Stomach smooth muscle (tissue), 2 donors: ENCODE measurements around the gene BCAR3.
"Not testable (repeated sequence)": the region's sequence is repeated elsewhere in the genome, so short reads cannot be mapped to it uniquely, and the experiment has no call there.

Source experiments
- H3K27ac ChIP-seq: one replicate; pipeline ENCODE4 v1.7.0; 2013; ENCODE audit warnings: mild to moderate bottlenecking, low read length, inconsistent platforms
- H3K27me3 ChIP-seq, 2 donors: one replicate each; pipeline ENCODE4 v1.7.0; 2013; ENCODE audit warnings: low read length in 2 of 2; ENCODE audit not compliant: insufficient read depth in 2 of 2, control insufficient read depth in 1 of 2
- H3K36me3 ChIP-seq, 2 donors: one replicate each; pipeline ENCODE4 v1.7.0; 2013; ENCODE audit warnings: low read length in 2 of 2; ENCODE audit not compliant: control insufficient read depth in 2 of 2, insufficient read depth in 2 of 2
- H3K4me1 ChIP-seq: one replicate; pipeline ENCODE4 v1.7.0; 2013; ENCODE audit warnings: low read length; ENCODE audit not compliant: control insufficient read depth, insufficient read depth
- H3K4me3 ChIP-seq, 2 donors: one replicate each; pipeline ENCODE4 v1.7.0; 2013; ENCODE audit warnings: low read length in 2 of 2
- H3K9ac ChIP-seq, 2 donors: one replicate each; pipeline ENCODE4 v1.7.0; 2013; ENCODE audit warnings: low read length in 2 of 2, mild to moderate bottlenecking in 1 of 2
- H3K9me3 ChIP-seq, 2 donors: one replicate each; pipeline ENCODE4 v1.7.0; 2013; ENCODE audit warnings: low read length in 2 of 2; ENCODE audit not compliant: control insufficient read depth in 2 of 2
- donor health status: healthy.
- donor health status: Pancreatic carcinoma.

The BCAR3 gene

GRCh38 chr1:93667642-93668041 lies 14.0 kb downstream of the BCAR3 start:
- Histone ChIP-seq H3K4me3 (no peak overlapping the region), H3K9me3 (no peaks in the 10 kb centered on the region), H3K4me1 (peaks cover 17% of the 10 kb centered on the region), H3K27ac (no peak overlapping the region), H3K9ac (no peak overlapping the region), H3K36me3 (no peaks in the 10 kb centered on the region), H3K27me3 (no peaks in the 10 kb centered on the region)

DNA sequence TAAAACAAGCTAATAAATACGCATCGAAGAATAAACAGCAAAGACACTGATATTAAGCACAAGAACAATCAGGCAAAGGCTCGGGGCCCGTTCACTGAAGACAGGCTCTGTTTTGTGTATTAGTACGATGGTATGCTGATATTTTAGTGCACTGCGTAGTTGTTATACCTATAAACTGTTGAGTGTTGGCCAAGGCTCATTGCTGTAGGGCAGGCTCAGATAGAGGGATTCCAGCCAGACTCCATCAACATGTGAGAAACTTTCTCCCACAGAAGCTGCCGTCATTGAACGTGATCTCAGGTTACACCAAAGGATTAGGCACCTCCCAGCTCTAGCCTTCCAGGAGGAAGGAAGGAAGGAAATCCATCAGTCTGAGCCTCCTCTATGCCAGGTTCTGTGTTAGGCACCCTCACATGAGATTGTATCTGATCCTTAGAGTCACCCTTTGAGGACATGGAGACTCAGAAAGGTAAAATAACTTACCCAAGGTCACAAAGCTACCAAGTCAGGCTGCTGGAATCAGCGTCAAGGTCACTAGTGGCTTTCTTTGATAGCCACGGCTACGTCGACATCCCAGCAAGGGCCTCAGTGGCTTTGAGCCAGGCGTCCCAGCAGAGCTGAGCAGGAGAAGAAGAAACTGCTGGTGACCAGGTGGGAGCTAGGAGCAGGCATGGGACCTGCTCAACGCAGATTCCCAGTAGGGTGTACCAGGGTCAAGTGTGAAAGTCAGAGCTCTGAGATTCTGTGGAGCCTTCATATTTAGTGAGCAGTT lies 14.8 kb downstream of the BCAR3 start:
- Histone ChIP-seq H3K27me3 (no peaks in the 10 kb centered on the region), H3K4me3 (no peak overlapping the region), H3K36me3 (no peaks in the 10 kb centered on the region), H3K9me3 (no peaks in the 10 kb centered on the region), H3K4me1 (peaks cover 12% of the 10 kb centered on the region), H3K27ac (peak overlapping the region; percentile 18), H3K9ac (no peak overlapping the region)

- Histone ChIP-seq H3K36me3 (no peaks in the 10 kb centered on the region), H3K9ac (no peak overlapping the region), H3K27me3 (no peaks in the 10 kb centered on the region), H3K4me1 (peaks cover 8% of the 10 kb centered on the region), H3K9me3 (no peaks in the 10 kb centered on the region), H3K27ac (no peak overlapping the region), H3K4me3 (no peak overlapping the region)
These were observed 16.6 kb downstream of the BCAR3 start for GRCh38 chr1:93665015-93665414.

- no peaks in the 10 kb centered on the region for H3K36me3 ChIP-seq
- H3K4me1 ChIP-seq = peaks cover 8% of the 10 kb centered on the region
- no peaks in the 10 kb centered on the region for H3K9me3 ChIP-seq
- no peak overlapping the region for H3K27ac ChIP-seq
- H3K9ac ChIP-seq = no peak overlapping the region
- no peaks in the 10 kb centered on the region for H3K27me3 ChIP-seq
- H3K4me3 ChIP-seq = no peak overlapping the region
These were observed 18.4 kb downstream of the BCAR3 start for GRCh38 chr1:93663208-93663614.

GRCh38 chr1:93662481-93663207 lies 19.0 kb downstream of the BCAR3 start:
- Histone ChIP-seq H3K27ac (no peak overlapping the region), H3K36me3 (no peaks in the 10 kb centered on the region), H3K9ac (no peak overlapping the region), H3K9me3 (no peaks in the 10 kb centered on the region), H3K27me3 (no peaks in the 10 kb centered on the region), H3K4me1 (peaks cover 8% of the 10 kb centered on the region), H3K4me3 (no peak overlapping the region)

- Histone ChIP-seq H3K9me3 (no peaks in the 10 kb centered on the region), H3K27me3 (no peaks in the 10 kb centered on the region), H3K4me1 (peaks cover 8% of the 10 kb centered on the region), H3K36me3 (no peaks in the 10 kb centered on the region), H3K9ac (peak overlapping the region in 1 of 2 donors; percentile 42), H3K27ac (no peak overlapping the region), H3K4me3 (peak overlapping the region; percentile 44 to 56)
These were observed 19.7 kb downstream of the BCAR3 start for GRCh38 chr1:93661829-93662474.

DNA sequence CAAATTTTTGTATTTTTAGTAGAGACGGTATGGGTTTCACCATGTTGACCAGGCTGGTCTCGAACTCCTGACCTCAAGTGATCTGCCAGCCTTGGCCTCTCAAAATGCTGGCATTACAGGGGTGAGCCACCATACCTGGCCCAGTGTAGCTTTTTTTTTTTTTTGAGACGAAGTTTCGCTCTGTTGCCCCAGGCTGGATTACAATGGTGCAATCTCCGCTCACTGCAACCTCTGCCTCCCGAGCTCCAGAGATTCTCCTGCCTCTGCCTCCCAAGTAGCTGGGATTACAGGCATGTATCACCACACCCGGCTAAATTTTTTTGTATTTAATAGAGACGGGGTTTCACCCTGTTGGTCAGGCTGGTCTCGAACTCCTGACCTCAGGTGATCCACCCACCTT lies 20.3 kb downstream of the BCAR3 start:
- not testable (repeated sequence) for H3K9ac ChIP-seq, H3K4me3 ChIP-seq, H3K27ac ChIP-seq, H3K4me1 ChIP-seq, H3K27me3 ChIP-seq, H3K9me3 ChIP-seq, H3K36me3 ChIP-seq

DNA sequence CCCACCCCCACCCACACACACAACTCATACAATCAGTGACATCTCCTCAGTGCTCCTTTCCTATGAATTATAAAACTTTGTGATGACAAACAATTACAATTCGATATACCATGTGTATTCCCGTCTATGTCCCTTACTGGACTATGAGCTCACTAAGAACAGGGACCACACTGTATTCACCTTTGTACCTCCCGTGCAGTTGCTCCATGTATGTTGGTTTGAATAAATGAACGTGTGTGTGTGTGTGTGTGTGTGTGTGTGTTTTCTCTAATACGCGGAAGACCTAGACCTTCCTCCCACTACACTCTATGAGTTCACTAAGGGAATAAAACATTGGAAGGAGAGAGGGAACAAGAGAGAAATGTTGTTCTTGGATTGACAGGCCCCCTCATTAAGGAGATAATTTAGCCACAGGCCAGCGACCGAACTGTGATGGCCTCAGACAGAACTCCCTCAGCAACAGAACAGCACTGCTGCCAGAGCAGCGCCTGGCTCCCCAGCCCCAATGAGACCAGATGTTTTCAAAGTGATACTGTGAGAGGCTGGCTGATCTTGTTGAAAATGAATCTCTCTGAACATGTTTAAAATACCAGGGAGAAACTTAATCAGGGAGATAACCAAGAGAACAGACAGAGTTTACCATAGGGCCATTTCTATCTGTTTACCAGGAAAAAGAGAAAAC lies 21.7 kb downstream of the BCAR3 start:
- no peaks in the 10 kb centered on the region for H3K27me3 ChIP-seq
- no peak overlapping the region for H3K27ac ChIP-seq
- no peaks in the 10 kb centered on the region for H3K36me3 ChIP-seq
- H3K9ac ChIP-seq = no peak overlapping the region
- no peak overlapping the region for H3K4me3 ChIP-seq
- no peaks in the 10 kb centered on the region for H3K9me3 ChIP-seq
- peaks cover 3% of the 10 kb centered on the region for H3K4me1 ChIP-seq

- Histone ChIP-seq H3K9me3 (peaks cover 0 to 4% of the 10 kb centered on the region in 2 donors), H3K27me3 (no peaks in the 10 kb centered on the region), H3K36me3 (no peaks in the 10 kb centered on the region), H3K4me3 (no peak overlapping the region), H3K4me1 (peaks cover 3% of the 10 kb centered on the region), H3K27ac (no peak overlapping the region), H3K9ac (no peak overlapping the region)
These were observed 23.4 kb downstream of the BCAR3 start for GRCh38 chr1:93658188-93658587.

- H3K4me3 ChIP-seq = no peak overlapping the region
- H3K9me3 ChIP-seq = peaks cover 0 to 4% of the 10 kb centered on the region in 2 donors
- no peaks in the 10 kb centered on the region for H3K36me3 ChIP-seq
- H3K4me1 ChIP-seq = no peaks in the 10 kb centered on the region
- no peak overlapping the region for H3K27ac ChIP-seq
- H3K9ac ChIP-seq = no peak overlapping the region
- no peaks in the 10 kb centered on the region for H3K27me3 ChIP-seq
These were observed 25.1 kb downstream of the BCAR3 start for GRCh38 chr1:93656491-93656890.
